Peyer's patch (tissue), 4 donors: ENCODE measurements around the gene HOTAIR.

Experiments
- POLR2A ChIP-seq, 2 donors: fragments of 450-650 bp; IDR thresholded peaks; one replicate each; pipeline ENCODE4 v1.5.1; 2017; ENCODE audit warnings: antibody characterized with exemption in 2 of 2, mild to moderate bottlenecking in 2 of 2, moderate library complexity in 2 of 2
- TF ChIP-seq, protein P1 (sequence below), 6 experiments: fragments of 450-650 bp in 4 of 6; fragments of 200-600 bp in 2 of 6; sonication (generic) in 1 of 6; IDR thresholded peaks; one replicate each; pipeline ENCODE4 v1.5.1; 2017 to 2019; ENCODE audit warnings: antibody characterized with exemption in 6 of 6, mild to moderate bottlenecking in 3 of 6, moderate library complexity in 1 of 6

DNA sequence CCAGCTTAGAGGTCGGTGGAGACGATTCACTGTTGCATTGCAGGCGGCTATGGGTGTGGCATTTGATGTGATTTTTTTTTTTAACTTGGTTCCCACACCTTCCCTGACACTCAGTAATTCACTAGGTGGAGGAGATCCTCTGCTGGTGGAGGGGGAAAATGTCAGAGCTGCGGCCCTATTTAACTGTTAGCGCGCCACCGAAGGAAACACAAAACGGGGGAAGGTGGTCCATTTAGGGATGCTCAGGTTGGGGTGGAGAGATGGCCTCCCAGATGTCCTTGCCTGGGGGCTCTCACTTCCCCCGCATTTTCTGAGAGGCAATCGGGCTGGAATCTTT is 24.3 kb downstream of the HOTAIR start:
- TF ChIP-seq, protein P1, sequence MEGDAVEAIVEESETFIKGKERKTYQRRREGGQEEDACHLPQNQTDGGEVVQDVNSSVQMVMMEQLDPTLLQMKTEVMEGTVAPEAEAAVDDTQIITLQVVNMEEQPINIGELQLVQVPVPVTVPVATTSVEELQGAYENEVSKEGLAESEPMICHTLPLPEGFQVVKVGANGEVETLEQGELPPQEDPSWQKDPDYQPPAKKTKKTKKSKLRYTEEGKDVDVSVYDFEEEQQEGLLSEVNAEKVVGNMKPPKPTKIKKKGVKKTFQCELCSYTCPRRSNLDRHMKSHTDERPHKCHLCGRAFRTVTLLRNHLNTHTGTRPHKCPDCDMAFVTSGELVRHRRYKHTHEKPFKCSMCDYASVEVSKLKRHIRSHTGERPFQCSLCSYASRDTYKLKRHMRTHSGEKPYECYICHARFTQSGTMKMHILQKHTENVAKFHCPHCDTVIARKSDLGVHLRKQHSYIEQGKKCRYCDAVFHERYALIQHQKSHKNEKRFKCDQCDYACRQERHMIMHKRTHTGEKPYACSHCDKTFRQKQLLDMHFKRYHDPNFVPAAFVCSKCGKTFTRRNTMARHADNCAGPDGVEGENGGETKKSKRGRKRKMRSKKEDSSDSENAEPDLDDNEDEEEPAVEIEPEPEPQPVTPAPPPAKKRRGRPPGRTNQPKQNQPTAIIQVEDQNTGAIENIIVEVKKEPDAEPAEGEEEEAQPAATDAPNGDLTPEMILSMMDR (IDR thresholded peaks at IDR 0.05), result no peak
- TF ChIP-seq POLR2A (IDR thresholded peaks at IDR 0.05), result no peak
